ENCODE data around the gene APBB3. TPM values are rescaled to one million over a fixed set of nuclear protein-coding genes. Genes with fewer than 3 reads are reported as not detected.

APBB3 gene
- total and polyA plus RNA-seq, 9 of the 15 experiments (the other 6 are each of a cell fraction or from before 2014, with no cell fraction given) = 0.17 to 24.3 (median 9.5) TPM

GRCh38 chr5:140557136-140557805, 7.1 kb downstream of the APBB3 start, which contains the start of gene SRA1 (continued):
- TF ChIP-seq U2AF1 (optimal IDR thresholded peaks at IDR 0.05; ENCODE audit: low read depth, low read length) (no peak), XRCC4 (IDR thresholded peaks at IDR 0.05; ENCODE audit: extremely low read depth, insufficient read depth, insufficient read length) (no peak), TOE1 (IDR thresholded peaks at IDR 0.05; ENCODE audit: borderline replicate concordance) (peak; percentile 24; the same call in 1 of the 2 replicates), TOE1 (CRISPR knock-in tag; IDR thresholded peaks at IDR 0.05; ENCODE audit: borderline replicate concordance, low read depth) (no peak), PTBP1 (IDR thresholded peaks at IDR 0.05; ENCODE audit: low read depth, low read length) (0 out of 2 replicates have a peak, but pooled peaks have one; percentile 39), GABPA (tag; conservative IDR thresholded peaks at IDR 0.05; ENCODE audit: low read depth) (peak; percentile 96), RCOR1 (IDR thresholded peaks at IDR 0.05; ENCODE audit: borderline replicate concordance in 1 of 2, low read depth in 2 of 2, low read length in 2 of 2) (peak in 1 of 2 experiments; percentile 33; a peak in 1 of 4 replicates), KLF1 (tag; IDR thresholded peaks at IDR 0.05) (no peak; the same call in 1 of the 2 replicates), MBD2 (IDR thresholded peaks at IDR 0.05; ENCODE audit: borderline replicate concordance, low read depth) (peak; percentile 52; the same call in 1 of the 2 replicates), TAF15 (IDR thresholded peaks at IDR 0.05; ENCODE audit: low read depth, low read length) (no peak), ZBTB12 (CRISPR knock-in tag; IDR thresholded peaks at IDR 0.05) (peak; percentile 80), ZNF695 (CRISPR knock-in tag; IDR thresholded peaks at IDR 0.05) (peak; percentile 8; the same call in 1 of the 2 replicates), RUNX1 (IDR thresholded peaks at IDR 0.05; ENCODE audit: low read depth) (no peak), ATF1 (CRISPR knock-in tag; IDR thresholded peaks at IDR 0.05) (peak; percentile 42; the same call in 1 of the 2 replicates), ATF1 (tag; IDR thresholded peaks at IDR 0.05) (peak; percentile 95), HDAC2 (IDR thresholded peaks at IDR 0.05) (0 out of 2 replicates have a peak, but pooled peaks have one; percentile 18), POLR2A (conservative IDR thresholded peaks at IDR 0.05) (peak; percentile 96), ELF4 (CRISPR knock-in tag; IDR thresholded peaks at IDR 0.05) (no peak), CTCF (IDR thresholded peaks at IDR 0.05 in 2 of 3, conservative IDR thresholded peaks at IDR 0.05 in 1 of 3; ENCODE audit: insufficient read depth in 2 of 3, low read depth in 1 of 3, low read length in 3 of 3) (peak in 1 of 3 experiments; percentile 13; a peak in 1 of 6 replicates), SREBF1 (IDR thresholded peaks at IDR 0.05; ENCODE audit: borderline replicate concordance, low read depth, low read length) (no peak), HMG20B (CRISPR knock-in tag; IDR thresholded peaks at IDR 0.05) (no peak), ARID3A (IDR thresholded peaks at IDR 0.05; ENCODE audit: borderline replicate concordance, low read depth, low read length) (no peak), GTF2F1 (IDR thresholded peaks at IDR 0.05; ENCODE audit: low read depth, low read length) (0 out of 2 replicates have a peak, but pooled peaks have one; percentile 45)
- TF ChIP-seq, protein P1, sequence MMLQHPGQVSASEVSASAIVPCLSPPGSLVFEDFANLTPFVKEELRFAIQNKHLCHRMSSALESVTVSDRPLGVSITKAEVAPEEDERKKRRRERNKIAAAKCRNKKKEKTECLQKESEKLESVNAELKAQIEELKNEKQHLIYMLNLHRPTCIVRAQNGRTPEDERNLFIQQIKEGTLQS (IDR thresholded peaks at IDR 0.05) = no peak
- TF ChIP-seq, protein P1 (CRISPR knock-in tag; conservative IDR thresholded peaks at IDR 0.05) = no peak

All from K562 (cell line).